HL-60 (cell line): ENCODE results near the gene NAV2.

ENCODE experiments used
- DNase-seq, 2 experiments: peaks; one replicate each; pipeline ENCODE4 v3.0.0-alpha.2; 2010 to 2020; ENCODE audit warnings: low read depth in 1 of 2, low spot score in 1 of 2
- H3K27ac ChIP-seq: fragments of 250-450 bp; sonication (Bioruptor Pico); replicated peaks from 2 replicates; pipeline ENCODE4 v1.5.1; 2020; ENCODE audit warnings: mild to moderate bottlenecking, moderate library complexity
- H3K27me3 ChIP-seq: fragments of 250-450 bp; sonication (Bioruptor Pico); 2 replicates; pipeline ENCODE4 v1.5.1; 2021; ENCODE audit warnings: mild to moderate bottlenecking, moderate library complexity; ENCODE audit not compliant: insufficient read depth, poor library complexity, severe bottlenecking
- H3K4me3 ChIP-seq: replicated peaks from 2 replicates; pipeline ENCODE4 v1.5.1; 2011; ENCODE audit warnings: mild to moderate bottlenecking, control low read depth, low read length; ENCODE audit not compliant: insufficient read depth
- GABPA ChIP-seq: IDR thresholded peaks from 2 replicates; pipeline ENCODE4 v1.6.1; 2012; ENCODE audit warnings: low read depth
- POLR2AphosphoS5 ChIP-seq: IDR thresholded peaks from 2 replicates; pipeline ENCODE4 v1.6.1; 2012; ENCODE audit warnings: low read depth
- SPI1 ChIP-seq: IDR thresholded peaks from 2 replicates; pipeline ENCODE4 v1.6.1; 2012; ENCODE audit warnings: low read depth, mild to moderate bottlenecking, borderline replicate concordance
- TF ChIP-seq, protein P1 (sequence below): IDR thresholded peaks from one replicate; pipeline ENCODE4 v1.5.1; 2011; ENCODE audit warnings: low read length, control low read depth, inconsistent platforms; ENCODE audit not compliant: insufficient read depth
- TF ChIP-seq, protein P2 (sequence below): IDR thresholded peaks from 2 replicates; pipeline ENCODE4 v1.6.1; 2012; ENCODE audit warnings: low read depth; ENCODE audit not compliant: insufficient replicate concordance

The NAV2 gene

DNA sequence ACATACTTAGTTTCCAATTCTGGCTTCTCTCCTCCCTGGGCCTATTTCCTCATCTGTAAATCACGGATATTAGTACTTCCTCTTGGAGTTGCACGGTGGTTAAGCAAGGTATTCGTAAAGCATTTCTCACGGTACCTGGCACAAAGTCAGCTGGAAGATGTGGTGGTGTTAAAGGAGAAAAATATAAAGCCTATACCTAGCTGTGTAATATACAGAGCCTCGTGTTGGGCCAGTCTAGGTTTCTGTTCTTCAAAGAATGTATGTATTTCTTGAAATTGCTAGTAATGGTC lies 400.5 kb downstream of the NAV2 start:
- H3K27me3 ChIP-seq = no peaks in the 10 kb centered on the region
- no peak for DNase-seq
- TF ChIP-seq, protein P1, sequence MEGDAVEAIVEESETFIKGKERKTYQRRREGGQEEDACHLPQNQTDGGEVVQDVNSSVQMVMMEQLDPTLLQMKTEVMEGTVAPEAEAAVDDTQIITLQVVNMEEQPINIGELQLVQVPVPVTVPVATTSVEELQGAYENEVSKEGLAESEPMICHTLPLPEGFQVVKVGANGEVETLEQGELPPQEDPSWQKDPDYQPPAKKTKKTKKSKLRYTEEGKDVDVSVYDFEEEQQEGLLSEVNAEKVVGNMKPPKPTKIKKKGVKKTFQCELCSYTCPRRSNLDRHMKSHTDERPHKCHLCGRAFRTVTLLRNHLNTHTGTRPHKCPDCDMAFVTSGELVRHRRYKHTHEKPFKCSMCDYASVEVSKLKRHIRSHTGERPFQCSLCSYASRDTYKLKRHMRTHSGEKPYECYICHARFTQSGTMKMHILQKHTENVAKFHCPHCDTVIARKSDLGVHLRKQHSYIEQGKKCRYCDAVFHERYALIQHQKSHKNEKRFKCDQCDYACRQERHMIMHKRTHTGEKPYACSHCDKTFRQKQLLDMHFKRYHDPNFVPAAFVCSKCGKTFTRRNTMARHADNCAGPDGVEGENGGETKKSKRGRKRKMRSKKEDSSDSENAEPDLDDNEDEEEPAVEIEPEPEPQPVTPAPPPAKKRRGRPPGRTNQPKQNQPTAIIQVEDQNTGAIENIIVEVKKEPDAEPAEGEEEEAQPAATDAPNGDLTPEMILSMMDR = no peak
- TF ChIP-seq GABPA (no peak), POLR2AphosphoS5 (no peak), SPI1 (no peak)
- TF ChIP-seq, protein P2, sequence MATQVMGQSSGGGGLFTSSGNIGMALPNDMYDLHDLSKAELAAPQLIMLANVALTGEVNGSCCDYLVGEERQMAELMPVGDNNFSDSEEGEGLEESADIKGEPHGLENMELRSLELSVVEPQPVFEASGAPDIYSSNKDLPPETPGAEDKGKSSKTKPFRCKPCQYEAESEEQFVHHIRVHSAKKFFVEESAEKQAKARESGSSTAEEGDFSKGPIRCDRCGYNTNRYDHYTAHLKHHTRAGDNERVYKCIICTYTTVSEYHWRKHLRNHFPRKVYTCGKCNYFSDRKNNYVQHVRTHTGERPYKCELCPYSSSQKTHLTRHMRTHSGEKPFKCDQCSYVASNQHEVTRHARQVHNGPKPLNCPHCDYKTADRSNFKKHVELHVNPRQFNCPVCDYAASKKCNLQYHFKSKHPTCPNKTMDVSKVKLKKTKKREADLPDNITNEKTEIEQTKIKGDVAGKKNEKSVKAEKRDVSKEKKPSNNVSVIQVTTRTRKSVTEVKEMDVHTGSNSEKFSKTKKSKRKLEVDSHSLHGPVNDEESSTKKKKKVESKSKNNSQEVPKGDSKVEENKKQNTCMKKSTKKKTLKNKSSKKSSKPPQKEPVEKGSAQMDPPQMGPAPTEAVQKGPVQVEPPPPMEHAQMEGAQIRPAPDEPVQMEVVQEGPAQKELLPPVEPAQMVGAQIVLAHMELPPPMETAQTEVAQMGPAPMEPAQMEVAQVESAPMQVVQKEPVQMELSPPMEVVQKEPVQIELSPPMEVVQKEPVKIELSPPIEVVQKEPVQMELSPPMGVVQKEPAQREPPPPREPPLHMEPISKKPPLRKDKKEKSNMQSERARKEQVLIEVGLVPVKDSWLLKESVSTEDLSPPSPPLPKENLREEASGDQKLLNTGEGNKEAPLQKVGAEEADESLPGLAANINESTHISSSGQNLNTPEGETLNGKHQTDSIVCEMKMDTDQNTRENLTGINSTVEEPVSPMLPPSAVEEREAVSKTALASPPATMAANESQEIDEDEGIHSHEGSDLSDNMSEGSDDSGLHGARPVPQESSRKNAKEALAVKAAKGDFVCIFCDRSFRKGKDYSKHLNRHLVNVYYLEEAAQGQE = no peak
- H3K27ac ChIP-seq = no peak overlapping the region
- H3K4me3 ChIP-seq = no peak overlapping the region

DNA sequence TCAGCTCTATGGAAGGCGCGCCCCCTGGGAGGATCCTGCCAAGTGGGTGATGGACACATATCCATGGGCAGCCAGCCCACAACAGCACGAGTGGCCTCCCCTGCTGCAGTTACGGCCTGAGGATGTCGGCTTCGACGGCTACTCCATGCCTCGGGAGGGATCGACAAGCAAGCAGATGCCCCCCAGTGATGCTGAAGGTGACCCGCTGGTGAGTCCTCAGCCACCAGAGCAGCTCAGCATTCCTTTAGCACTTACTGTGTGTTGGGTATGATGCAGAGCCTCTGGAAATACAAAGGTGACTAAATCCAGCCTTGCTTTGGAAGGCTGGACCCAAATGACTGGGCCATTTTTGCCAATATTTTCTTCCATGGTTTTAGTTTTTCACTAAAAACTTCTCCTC lies 402.0 kb downstream of the NAV2 start:
- Histone ChIP-seq H3K27me3 (no peaks in the 10 kb centered on the region), H3K27ac (no peak overlapping the region), H3K4me3 (no peak overlapping the region)
- DNase-seq = no peak
- TF ChIP-seq POLR2AphosphoS5 = no peak
- TF ChIP-seq, protein P1 = no peak
- TF ChIP-seq, protein P2 = no peak

DNA sequence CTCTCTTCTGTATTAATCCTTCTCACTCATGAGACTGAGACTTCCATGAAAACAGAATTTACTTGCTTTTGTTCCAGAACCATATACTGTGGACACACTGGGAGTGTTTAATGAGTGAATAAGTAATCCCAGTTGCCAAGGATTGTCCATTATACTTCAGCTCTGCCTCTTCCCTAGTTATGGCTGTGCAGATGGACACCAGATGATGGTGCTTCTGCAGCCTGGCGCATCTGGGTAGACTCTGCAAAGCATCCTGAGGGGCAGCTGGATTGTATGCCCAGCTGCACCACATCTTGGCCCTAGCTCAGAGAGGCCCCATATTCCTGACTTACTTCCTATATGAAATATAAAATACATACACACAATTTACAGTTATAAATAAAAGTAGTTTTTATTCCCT lies 404.2 kb downstream of the NAV2 start:
- H3K27ac ChIP-seq = no peak overlapping the region
- no peak overlapping the region for H3K4me3 ChIP-seq
- TF ChIP-seq GABPA (no peak), SPI1 (no peak), POLR2AphosphoS5 (no peak)
- TF ChIP-seq, protein P1 = no peak
- TF ChIP-seq, protein P2 = no peak
- no peak for DNase-seq
- no peaks in the 10 kb centered on the region for H3K27me3 ChIP-seq
